ENCODE data around the gene KRT72.

The KRT72 gene

GRCh38 chr12:52568111-52568510 is 33.2 kb downstream of the KRT72 start:
- TF ChIP-seq GATA1 (IDR thresholded peaks at IDR 0.05; ENCODE audit: low read depth, low read length) (no peak), POLR2A (IDR thresholded peaks at IDR 0.05; ENCODE audit: low read length) (no peak)
- DNase-seq = no peak

GRCh38 chr12:52566847-52567291 is 34.4 kb downstream of the KRT72 start:
- TF ChIP-seq GATA1 (IDR thresholded peaks at IDR 0.05; ENCODE audit: low read depth, low read length) = no peak
- TF ChIP-seq POLR2A (IDR thresholded peaks at IDR 0.05; ENCODE audit: low read length) = no peak
- peak; percentile 41 to 47 for DNase-seq

- no peak for DNase-seq
- TF ChIP-seq POLR2A (IDR thresholded peaks at IDR 0.05; ENCODE audit: low read length) (no peak), GATA1 (IDR thresholded peaks at IDR 0.05; ENCODE audit: low read depth, low read length) (no peak)
Measured at GRCh38 chr12:52564582-52564981, 36.7 kb downstream of the KRT72 start.

- DNase-seq = peak in 1 of 2 experiments; percentile 4
- no peak for TF ChIP-seq GATA1 (IDR thresholded peaks at IDR 0.05; ENCODE audit: low read depth, low read length)
- TF ChIP-seq POLR2A (IDR thresholded peaks at IDR 0.05; ENCODE audit: low read length) = no peak
Measured at GRCh38 chr12:52561880-52562449, 39.3 kb downstream of the KRT72 start.

GRCh38 chr12:52559979-52560378 is 41.3 kb downstream of the KRT72 start:
- no peak for DNase-seq
- TF ChIP-seq POLR2A (IDR thresholded peaks at IDR 0.05; ENCODE audit: low read length) (no peak), GATA1 (IDR thresholded peaks at IDR 0.05; ENCODE audit: low read depth, low read length) (no peak)

- no peak for TF ChIP-seq GATA1 (IDR thresholded peaks at IDR 0.05; ENCODE audit: low read depth, low read length)
- no peak for TF ChIP-seq POLR2A (IDR thresholded peaks at IDR 0.05; ENCODE audit: low read length)
- no peak for DNase-seq
Measured at GRCh38 chr12:52558781-52559445, 42.4 kb downstream of the KRT72 start.

GRCh38 chr12:52557476-52557875 is 43.8 kb downstream of the KRT72 start:
- no peak for DNase-seq
- TF ChIP-seq POLR2A (IDR thresholded peaks at IDR 0.05; ENCODE audit: low read length) (no peak), GATA1 (IDR thresholded peaks at IDR 0.05; ENCODE audit: low read depth, low read length) (no peak)

- no peak for DNase-seq
- no peak for TF ChIP-seq POLR2A (IDR thresholded peaks at IDR 0.05; ENCODE audit: low read length)
- TF ChIP-seq GATA1 (IDR thresholded peaks at IDR 0.05; ENCODE audit: low read depth, low read length) = no peak
Measured at GRCh38 chr12:52555577-52555976, 45.7 kb downstream of the KRT72 start.

GRCh38 chr12:52552681-52553195 is 48.5 kb downstream of the KRT72 start, which contains the start of gene KRT71:
KRT71 (minus strand) TSS chr12:52553145; CDS start chr12:52553077, 68 bp downstream.
- TF ChIP-seq POLR2A (IDR thresholded peaks at IDR 0.05; ENCODE audit: low read length) (no peak), GATA1 (IDR thresholded peaks at IDR 0.05; ENCODE audit: low read depth, low read length) (no peak)
- no peak for DNase-seq

GRCh38 chr12:52552055-52552454 is 49.2 kb downstream of the KRT72 start:
- DNase-seq = no peak
- no peak for TF ChIP-seq GATA1 (IDR thresholded peaks at IDR 0.05; ENCODE audit: low read depth, low read length)
- TF ChIP-seq POLR2A (IDR thresholded peaks at IDR 0.05; ENCODE audit: low read length) = no peak

GRCh38 chr12:52551216-52551865 is 49.9 kb downstream of the KRT72 start:
- no peak for TF ChIP-seq POLR2A (IDR thresholded peaks at IDR 0.05; ENCODE audit: low read length)
- TF ChIP-seq GATA1 (IDR thresholded peaks at IDR 0.05; ENCODE audit: low read depth, low read length) = no peak
- DNase-seq = no peak

- no peak for DNase-seq
- no peak for TF ChIP-seq GATA1 (IDR thresholded peaks at IDR 0.05; ENCODE audit: low read depth, low read length)
- TF ChIP-seq POLR2A (IDR thresholded peaks at IDR 0.05; ENCODE audit: low read length) = no peak
Measured at GRCh38 chr12:52546126-52546525, 55.1 kb downstream of the KRT72 start.

GRCh38 chr12:52543985-52544883 is 57.0 kb downstream of the KRT72 start:
- TF ChIP-seq POLR2A (IDR thresholded peaks at IDR 0.05; ENCODE audit: low read length) (no peak), GATA1 (IDR thresholded peaks at IDR 0.05; ENCODE audit: low read depth, low read length) (no peak)
- DNase-seq = no peak
